GM19452 (cell line): Measurements from ENCODE around the gene TEX52.

Experiments used
- ATAC-seq: cut with Tn5 transposase; IDR thresholded peaks from one replicate; pipeline ENCODE4 v1.9.1; 2021; ENCODE audit not compliant: unreplicated experiment

The TEX52 gene

DNA sequence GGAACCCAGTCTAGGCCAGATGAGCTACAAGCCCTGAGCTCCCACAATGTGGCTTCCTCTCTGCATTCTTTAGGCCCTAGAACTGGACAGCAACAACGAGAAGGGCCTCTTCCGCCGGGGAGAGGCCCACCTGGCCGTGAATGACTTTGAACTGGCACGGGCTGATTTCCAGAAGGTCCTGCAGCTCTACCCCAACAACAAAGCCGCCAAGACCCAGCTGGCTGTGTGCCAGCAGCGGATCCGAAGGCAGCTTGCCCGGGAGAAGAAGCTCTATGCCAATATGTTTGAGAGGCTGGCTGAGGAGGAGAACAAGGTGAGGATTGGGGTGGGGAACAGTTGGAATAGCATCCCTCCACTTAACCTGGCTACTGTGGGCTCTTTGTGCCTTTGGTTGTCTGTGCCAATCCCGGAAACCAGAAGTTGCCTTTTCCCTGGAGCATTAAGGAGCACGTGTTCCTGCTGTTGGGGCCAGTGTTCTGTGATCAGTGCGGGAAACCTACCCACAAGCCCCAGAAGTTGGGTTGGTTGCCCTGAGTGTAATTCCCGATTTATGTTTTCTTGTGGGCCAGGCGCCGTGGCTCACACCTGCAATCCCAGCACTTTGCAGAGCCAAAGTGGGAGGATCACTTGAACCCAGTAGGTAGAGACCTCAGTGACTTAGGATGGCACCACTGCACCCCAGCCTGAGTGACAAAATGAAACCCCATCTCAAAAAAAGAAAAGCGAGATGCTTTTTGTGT lies 55.6 kb downstream of the TEX52 start:
- ATAC-seq, result no peak

DNA sequence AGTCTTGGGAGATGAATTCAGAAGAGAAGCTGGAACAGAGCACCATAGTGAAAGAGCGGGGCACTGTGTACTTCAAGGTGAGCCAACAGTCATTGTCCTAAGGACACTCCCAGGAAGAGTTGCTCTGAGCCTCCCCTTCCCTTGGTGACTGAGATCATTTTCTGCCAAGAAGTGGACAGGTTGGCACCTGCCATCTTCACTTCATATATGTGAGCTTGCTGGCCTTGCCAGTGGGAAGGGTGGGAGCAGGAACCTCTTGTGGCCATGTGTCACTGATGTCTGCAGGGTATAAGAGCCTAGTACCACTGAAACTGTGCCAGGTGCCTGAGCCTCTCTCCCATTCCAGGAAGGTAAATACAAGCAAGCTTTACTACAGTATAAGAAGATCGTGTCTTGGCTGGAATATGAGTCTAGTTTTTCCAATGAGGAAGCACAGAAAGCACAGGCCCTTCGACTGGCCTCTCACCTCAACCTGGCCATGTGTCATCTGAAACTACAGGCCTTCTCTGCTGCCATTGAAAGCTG lies 56.7 kb downstream of the TEX52 start:
- ATAC-seq, result no peak
